D721Med (cell line): ENCODE results near the gene VTA1.
"Not testable (repeated sequence)": the region's sequence is repeated elsewhere in the genome, so short reads cannot be mapped to it uniquely, and the experiment has no call there.

Source experiments
- DNase-seq: peaks from one replicate; pipeline ENCODE4 v3.0.0; 2011; ENCODE audit warnings: low spot score; ENCODE audit not compliant: insufficient read length
- FAIRE-seq: peaks from 2 replicates; lab custom pipeline; 2011; peaks lifted over from hg19 to GRCh38; lab: Jason Lieb, UNC
- CTCF ChIP-seq: IDR thresholded peaks from 2 replicates; pipeline ENCODE4 v1.5.1; 2012; ENCODE audit warnings: mild to moderate bottlenecking, control low read depth; ENCODE audit not compliant: insufficient read depth; ENCODE audit errors: missing control alignments

Gene VTA1

GRCh38 chr6:142225115-142225514 is 78.1 kb downstream of the VTA1 start:
- no peak for TF ChIP-seq CTCF
- FAIRE-seq (no peak), DNase-seq (no peak)

- no peak for TF ChIP-seq CTCF
- FAIRE-seq (peak; percentile 94), DNase-seq (no peak)
Observed at GRCh38 chr6:142225552-142225951, 78.5 kb downstream of the VTA1 start.

GRCh38 chr6:142226731-142227130 is 79.7 kb downstream of the VTA1 start:
- DNase-seq (no peak), FAIRE-seq (no peak)
- no peak for TF ChIP-seq CTCF

GRCh38 chr6:142229518-142230270 is 82.6 kb downstream of the VTA1 start:
- FAIRE-seq, DNase-seq: not testable (repeated sequence)

GRCh38 chr6:142232206-142233044 is 85.4 kb downstream of the VTA1 start:
- not testable (repeated sequence) for FAIRE-seq, DNase-seq

GRCh38 chr6:142233945-142234682 is 87.1 kb downstream of the VTA1 start:
- TF ChIP-seq CTCF, result no peak
- DNase-seq (no peak), FAIRE-seq (no peak)

GRCh38 chr6:142235272-142235671 is 88.2 kb downstream of the VTA1 start:
- no peak for TF ChIP-seq CTCF
- FAIRE-seq (no peak), DNase-seq (no peak)
